ENCODE measurements around the gene MAPK12. TPM values are rescaled to one million over a fixed set of nuclear protein-coding genes. Genes with fewer than 3 reads are reported as not detected.

Gene MAPK12
- total and polyA plus RNA-seq, 2 experiments from 2014 or later = 12.5 to 33.8 TPM

DNA sequence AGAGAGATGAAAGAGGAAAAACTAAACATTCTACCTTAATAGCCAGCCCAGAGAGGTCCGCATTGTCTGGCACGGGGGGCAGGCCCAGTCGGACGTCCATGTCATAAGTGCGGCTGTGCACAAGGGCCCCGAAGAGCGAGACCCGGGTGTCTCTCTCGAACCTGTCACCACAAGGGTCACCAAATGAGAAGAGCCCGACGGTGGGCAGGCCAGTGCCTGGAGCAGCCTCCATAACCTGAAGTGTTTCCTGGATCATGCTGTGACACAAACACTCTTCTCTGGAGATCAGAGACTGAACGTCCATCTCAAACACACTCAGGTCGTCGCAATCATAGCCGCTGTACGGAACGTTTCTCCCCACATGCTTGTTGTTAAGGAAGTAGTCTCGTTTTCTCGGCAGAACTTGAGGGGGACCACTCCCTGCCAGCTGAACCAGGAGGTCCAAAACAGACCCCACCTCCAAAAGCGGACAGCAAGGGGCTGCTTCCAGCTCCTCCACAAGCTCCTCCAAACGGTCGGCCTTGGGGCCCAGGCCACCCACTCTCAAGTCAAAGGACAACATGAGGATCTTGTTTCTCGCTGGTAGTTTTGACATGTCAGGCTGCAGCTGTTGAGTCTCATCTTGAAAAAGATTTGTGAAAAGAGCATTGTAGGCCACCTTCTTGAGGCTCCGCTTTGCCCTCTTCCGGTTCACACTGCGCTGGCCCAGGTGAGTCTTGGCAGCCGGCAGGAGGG, 17.6 kb downstream of the MAPK12 start:
- peak overlapping the region; percentile 74 for H3K4me3 ChIP-seq
- DNase-seq (ENCODE audit: low spot score) = no peak
- peaks cover 78% of the 10 kb centered on the region for H3K79me2 ChIP-seq
- peak overlapping the region; percentile 98 for H3K27ac ChIP-seq
- no peaks in the 10 kb centered on the region for H3K9me2 ChIP-seq (replicated peaks; ENCODE audit: insufficient read depth)
- H3K9me3 ChIP-seq (ENCODE audit: low read depth) = no peaks in the 10 kb centered on the region
- H3K27me3 ChIP-seq = no peaks in the 10 kb centered on the region
- H3K36me3 ChIP-seq (replicated peaks; ENCODE audit: insufficient read depth, low read depth) = no peaks in the 10 kb centered on the region
- peak overlapping the region; percentile 95 for H3K4me2 ChIP-seq
- TF ChIP-seq, protein P1, sequence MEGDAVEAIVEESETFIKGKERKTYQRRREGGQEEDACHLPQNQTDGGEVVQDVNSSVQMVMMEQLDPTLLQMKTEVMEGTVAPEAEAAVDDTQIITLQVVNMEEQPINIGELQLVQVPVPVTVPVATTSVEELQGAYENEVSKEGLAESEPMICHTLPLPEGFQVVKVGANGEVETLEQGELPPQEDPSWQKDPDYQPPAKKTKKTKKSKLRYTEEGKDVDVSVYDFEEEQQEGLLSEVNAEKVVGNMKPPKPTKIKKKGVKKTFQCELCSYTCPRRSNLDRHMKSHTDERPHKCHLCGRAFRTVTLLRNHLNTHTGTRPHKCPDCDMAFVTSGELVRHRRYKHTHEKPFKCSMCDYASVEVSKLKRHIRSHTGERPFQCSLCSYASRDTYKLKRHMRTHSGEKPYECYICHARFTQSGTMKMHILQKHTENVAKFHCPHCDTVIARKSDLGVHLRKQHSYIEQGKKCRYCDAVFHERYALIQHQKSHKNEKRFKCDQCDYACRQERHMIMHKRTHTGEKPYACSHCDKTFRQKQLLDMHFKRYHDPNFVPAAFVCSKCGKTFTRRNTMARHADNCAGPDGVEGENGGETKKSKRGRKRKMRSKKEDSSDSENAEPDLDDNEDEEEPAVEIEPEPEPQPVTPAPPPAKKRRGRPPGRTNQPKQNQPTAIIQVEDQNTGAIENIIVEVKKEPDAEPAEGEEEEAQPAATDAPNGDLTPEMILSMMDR (IDR thresholded peaks at IDR 0.05; ENCODE audit: poor library complexity) = no peak
- TF ChIP-seq EZH2phosphoT487 (IDR thresholded peaks at IDR 0.05; ENCODE audit: low read depth, severe bottlenecking, unreplicated experiment) (no peak), EZH2 (IDR thresholded peaks at IDR 0.05; ENCODE audit: borderline replicate concordance) (no peak)
- peak overlapping the region; percentile 92 for H2AFZ ChIP-seq
- peaks cover 28% of the 10 kb centered on the region for H3K4me1 ChIP-seq (ENCODE audit: insufficient read depth)
- 55% methylated on average over 27 of the region's 27 CpGs for WGBS (ENCODE audit: low lambda C conversion rate, missing lambda C conversion rate)
- H4K20me1 ChIP-seq (ENCODE audit: insufficient read depth, poor library complexity, severe bottlenecking) = peaks cover 15% of the 10 kb centered on the region

DNA sequence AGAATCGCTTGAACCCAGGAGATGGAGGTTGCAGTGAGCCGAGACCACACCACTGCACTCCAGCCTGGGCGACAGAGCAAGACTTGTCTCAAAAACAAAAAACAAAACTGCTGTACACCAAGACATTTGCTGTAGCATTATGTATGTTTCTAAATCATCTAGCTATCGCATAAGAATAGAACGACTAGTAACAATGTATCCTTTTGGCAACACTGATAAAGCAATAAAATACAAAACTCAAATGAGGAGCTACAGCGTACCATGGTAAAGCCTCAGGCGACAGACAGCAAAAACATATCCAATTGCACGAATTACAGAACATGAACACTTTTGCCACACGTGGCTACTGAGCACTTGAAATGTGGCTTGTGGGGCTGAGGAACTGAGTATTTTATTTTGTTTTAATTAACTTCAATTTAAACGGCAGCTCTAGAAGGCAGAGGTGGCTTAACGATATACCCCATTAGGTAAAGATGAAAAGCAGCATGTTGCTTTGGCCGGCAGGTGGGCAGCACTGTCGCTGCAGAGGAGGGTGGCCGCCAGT, 19.0 kb downstream of the MAPK12 start:
- TF ChIP-seq EZH2 (IDR thresholded peaks at IDR 0.05; ENCODE audit: borderline replicate concordance) (no peak), EZH2phosphoT487 (IDR thresholded peaks at IDR 0.05; ENCODE audit: low read depth, severe bottlenecking, unreplicated experiment) (no peak)
- TF ChIP-seq, protein P1 (IDR thresholded peaks at IDR 0.05; ENCODE audit: poor library complexity) = no peak
- Histone ChIP-seq H2AFZ (no peak overlapping the region), H3K36me3 (replicated peaks; ENCODE audit: insufficient read depth, low read depth) (no peaks in the 10 kb centered on the region), H3K4me1 (ENCODE audit: insufficient read depth) (peaks cover 28% of the 10 kb centered on the region), H4K20me1 (ENCODE audit: insufficient read depth, poor library complexity, severe bottlenecking) (peaks cover 15% of the 10 kb centered on the region), H3K9me2 (replicated peaks; ENCODE audit: insufficient read depth) (no peaks in the 10 kb centered on the region), H3K4me3 (peak overlapping the region; percentile 16), H3K27ac (no peak overlapping the region), H3K4me2 (peak overlapping the region; percentile 95), H3K27me3 (no peaks in the 10 kb centered on the region), H3K79me2 (peaks cover 83% of the 10 kb centered on the region), H3K9me3 (ENCODE audit: low read depth) (no peaks in the 10 kb centered on the region)
- DNase-seq (ENCODE audit: low spot score) = no peak
- WGBS (ENCODE audit: low lambda C conversion rate, missing lambda C conversion rate) = 82% methylated on average over 14 of the region's 14 CpGs

DNA sequence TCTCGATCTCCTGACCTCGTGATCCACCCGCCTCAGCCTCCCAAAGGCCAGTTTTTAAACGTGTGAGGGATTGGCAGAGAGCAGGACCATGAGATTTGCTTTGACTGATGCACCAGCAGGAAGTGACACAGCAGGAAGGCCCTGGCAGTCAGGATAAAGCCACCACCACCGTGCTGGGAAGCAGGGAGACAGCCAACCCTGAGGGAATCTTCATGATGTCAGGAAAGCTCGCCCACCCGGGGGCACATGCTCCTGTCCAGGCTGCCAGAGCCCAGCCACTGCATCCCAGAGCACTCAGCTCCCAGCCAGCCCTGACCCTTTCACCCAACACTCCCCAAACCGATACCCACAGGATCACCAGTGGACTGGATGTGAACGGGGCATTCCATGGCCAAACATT, 22.7 kb downstream of the MAPK12 start:
- TF ChIP-seq EZH2phosphoT487 (IDR thresholded peaks at IDR 0.05; ENCODE audit: low read depth, severe bottlenecking, unreplicated experiment) = no peak
- TF ChIP-seq, protein P1 (IDR thresholded peaks at IDR 0.05; ENCODE audit: poor library complexity) = no peak
- TF ChIP-seq EZH2 (IDR thresholded peaks at IDR 0.05; ENCODE audit: borderline replicate concordance) = no peak
- peaks cover 61% of the 10 kb centered on the region for H3K79me2 ChIP-seq
- H3K27ac ChIP-seq = no peak overlapping the region
- DNase-seq (ENCODE audit: low spot score) = no peak
- H3K36me3 ChIP-seq (replicated peaks; ENCODE audit: insufficient read depth, low read depth) = no peaks in the 10 kb centered on the region
- H3K4me1 ChIP-seq (ENCODE audit: insufficient read depth) = peaks cover 21% of the 10 kb centered on the region
- no peaks in the 10 kb centered on the region for H3K9me2 ChIP-seq (replicated peaks; ENCODE audit: insufficient read depth)
- H4K20me1 ChIP-seq (ENCODE audit: insufficient read depth, poor library complexity, severe bottlenecking) = peaks cover 15% of the 10 kb centered on the region
- no peaks in the 10 kb centered on the region for H3K27me3 ChIP-seq
- no peak overlapping the region for H3K4me2 ChIP-seq
- H3K4me3 ChIP-seq = no peak overlapping the region
- no peak overlapping the region for H2AFZ ChIP-seq
- H3K9me3 ChIP-seq (ENCODE audit: low read depth) = no peaks in the 10 kb centered on the region
- 94% methylated on average over 9 of the region's 9 CpGs for WGBS (ENCODE audit: low lambda C conversion rate, missing lambda C conversion rate)

Measured in hepatocyte (in vitro differentiated cells).